ENCODE data around the gene NUDT7. TPM values are rescaled to one million over a fixed set of nuclear protein-coding genes. Genes with fewer than 3 reads are reported as not detected.

NUDT7 gene
- total and polyA plus RNA-seq, 11 donors = 10.6 to 86.4 (median 31.0) TPM

DNA sequence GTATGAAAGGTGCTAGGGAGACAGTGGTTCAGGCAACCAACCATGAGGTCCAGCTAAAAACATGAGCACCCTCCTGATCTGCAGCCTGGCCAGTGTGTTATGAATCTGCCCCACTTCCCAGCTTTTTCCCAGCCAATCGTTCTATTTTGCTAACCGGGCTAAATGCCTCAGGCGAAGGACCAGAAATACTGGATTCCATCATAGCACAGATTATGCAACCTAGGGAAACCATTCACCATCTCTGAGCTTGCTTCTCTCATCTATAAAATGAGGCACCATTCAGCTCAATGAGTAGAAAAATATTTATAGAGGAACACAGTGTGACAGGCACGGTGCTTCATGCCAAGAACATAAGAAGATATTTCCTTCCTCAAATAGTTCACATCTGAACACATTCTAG is 45.2 kb upstream of the NUDT7 start:
- DNase-seq (no peak), ATAC-seq (no peak)
- no peak for TF ChIP-seq POLR2A (IDR thresholded peaks at IDR 0.05)
- TF ChIP-seq, protein P1, sequence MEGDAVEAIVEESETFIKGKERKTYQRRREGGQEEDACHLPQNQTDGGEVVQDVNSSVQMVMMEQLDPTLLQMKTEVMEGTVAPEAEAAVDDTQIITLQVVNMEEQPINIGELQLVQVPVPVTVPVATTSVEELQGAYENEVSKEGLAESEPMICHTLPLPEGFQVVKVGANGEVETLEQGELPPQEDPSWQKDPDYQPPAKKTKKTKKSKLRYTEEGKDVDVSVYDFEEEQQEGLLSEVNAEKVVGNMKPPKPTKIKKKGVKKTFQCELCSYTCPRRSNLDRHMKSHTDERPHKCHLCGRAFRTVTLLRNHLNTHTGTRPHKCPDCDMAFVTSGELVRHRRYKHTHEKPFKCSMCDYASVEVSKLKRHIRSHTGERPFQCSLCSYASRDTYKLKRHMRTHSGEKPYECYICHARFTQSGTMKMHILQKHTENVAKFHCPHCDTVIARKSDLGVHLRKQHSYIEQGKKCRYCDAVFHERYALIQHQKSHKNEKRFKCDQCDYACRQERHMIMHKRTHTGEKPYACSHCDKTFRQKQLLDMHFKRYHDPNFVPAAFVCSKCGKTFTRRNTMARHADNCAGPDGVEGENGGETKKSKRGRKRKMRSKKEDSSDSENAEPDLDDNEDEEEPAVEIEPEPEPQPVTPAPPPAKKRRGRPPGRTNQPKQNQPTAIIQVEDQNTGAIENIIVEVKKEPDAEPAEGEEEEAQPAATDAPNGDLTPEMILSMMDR (IDR thresholded peaks at IDR 0.05) = no peak
- Histone ChIP-seq H3K36me3 (no peaks in the 10 kb centered on the region), H3K4me3 (no peak overlapping the region), H3K9me3 (no peaks in the 10 kb centered on the region), H3K27ac (no peak overlapping the region), H3K4me1 (peaks cover 0 to 3% (median 0%) of the 10 kb centered on the region in 12 donors), H3K27me3 (peaks cover 0 to 4% (median 0%) of the 10 kb centered on the region in 9 donors)
- 51 to 66% (median 54%) methylated on average over 4 of the region's 4 CpGs for WGBS, 4 donors
- intact Hi-C loops (cut with DNase I) = loop anchor here in 9 of 10 donors (2.0 to 10.0 kb wide), 7 partner anchors 95 to 420 kb away; partner anchors contain the start of genes WWOX (in 5 of the 9) and VAT1L (in 1 of the 9)

DNA sequence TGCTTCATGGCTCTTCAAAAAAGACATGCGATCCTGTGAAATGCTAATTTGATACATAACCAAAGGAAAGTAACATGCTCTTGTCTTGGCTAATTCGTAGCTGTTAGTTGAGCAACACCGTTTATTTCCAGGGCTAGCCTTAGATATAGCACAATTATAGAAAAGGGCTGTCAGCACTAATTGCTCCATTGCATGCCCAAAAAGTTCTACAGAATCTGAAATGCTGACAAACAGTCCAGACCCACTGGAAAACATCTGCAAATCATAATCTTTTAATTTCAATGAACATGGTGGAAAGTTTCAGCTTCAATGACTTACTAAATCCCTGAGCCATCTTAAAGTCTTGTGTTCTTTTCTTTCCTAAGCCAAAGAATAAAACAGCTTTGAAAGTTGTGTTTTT is 42.9 kb upstream of the NUDT7 start:
- Histone ChIP-seq H3K27ac (no peak overlapping the region), H3K36me3 (no peaks in the 10 kb centered on the region), H3K27me3 (peaks cover 0 to 6% (median 0%) of the 10 kb centered on the region in 9 donors), H3K9me3 (no peaks in the 10 kb centered on the region), H3K4me1 (peaks cover 0 to 3% (median 0%) of the 10 kb centered on the region in 12 donors), H3K4me3 (no peak overlapping the region)
- TF ChIP-seq, protein P1 (IDR thresholded peaks at IDR 0.05) = no peak
- no peak for TF ChIP-seq POLR2A (IDR thresholded peaks at IDR 0.05)
- ATAC-seq = no peak
- no peak for DNase-seq
- WGBS, 4 donors = 73 to 75% (median 74%) methylated on average over 3 of the region's 3 CpGs
- intact Hi-C loops (cut with DNase I) = loop anchor here in 8 of 10 donors (5.0 to 10.0 kb wide), 5 partner anchors 93 to 418 kb away; partner anchors contain the start of genes WWOX (in 5 of the 8) and VAT1L (in 1 of the 8)

DNA sequence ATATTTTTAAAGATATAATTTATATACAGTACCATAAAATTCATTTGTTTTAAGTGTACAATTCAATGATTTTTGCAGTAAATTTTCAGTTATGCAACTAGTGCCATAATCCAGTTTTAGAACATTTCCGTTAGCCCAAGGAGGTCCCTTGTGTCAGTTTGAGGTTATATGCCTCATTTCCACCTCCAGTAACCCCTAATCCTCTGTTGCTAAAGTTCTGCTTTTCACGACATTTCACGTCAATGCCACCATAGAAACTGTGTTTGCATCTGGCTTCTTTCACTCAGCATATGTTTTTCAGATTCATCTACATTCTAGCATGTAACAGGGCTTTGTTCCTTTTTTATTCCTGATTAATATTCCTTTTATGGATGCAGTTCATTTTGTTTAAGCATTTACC is 42.4 kb upstream of the NUDT7 start:
- WGBS, 4 donors = 55 to 69% (median 61%) methylated on average over 3 of the region's 3 CpGs
- DNase-seq (no peak), ATAC-seq (no peak)
- H3K4me3 ChIP-seq = no peak overlapping the region
- peaks cover 0 to 3% (median 0%) of the 10 kb centered on the region in 12 donors for H3K4me1 ChIP-seq
- intact Hi-C loops (cut with DNase I) = loop anchor here in 8 of 10 donors (5.0 to 10.0 kb wide), 5 partner anchors 92 to 417 kb away; partner anchors contain the start of genes WWOX (in 5 of the 8) and VAT1L (in 1 of the 8)
- no peak for TF ChIP-seq POLR2A (IDR thresholded peaks at IDR 0.05)
- TF ChIP-seq, protein P1 (IDR thresholded peaks at IDR 0.05) = no peak
- no peaks in the 10 kb centered on the region for H3K9me3 ChIP-seq
- no peaks in the 10 kb centered on the region for H3K36me3 ChIP-seq
- peaks cover 0 to 6% (median 0%) of the 10 kb centered on the region in 9 donors for H3K27me3 ChIP-seq
- no peak overlapping the region for H3K27ac ChIP-seq

DNA sequence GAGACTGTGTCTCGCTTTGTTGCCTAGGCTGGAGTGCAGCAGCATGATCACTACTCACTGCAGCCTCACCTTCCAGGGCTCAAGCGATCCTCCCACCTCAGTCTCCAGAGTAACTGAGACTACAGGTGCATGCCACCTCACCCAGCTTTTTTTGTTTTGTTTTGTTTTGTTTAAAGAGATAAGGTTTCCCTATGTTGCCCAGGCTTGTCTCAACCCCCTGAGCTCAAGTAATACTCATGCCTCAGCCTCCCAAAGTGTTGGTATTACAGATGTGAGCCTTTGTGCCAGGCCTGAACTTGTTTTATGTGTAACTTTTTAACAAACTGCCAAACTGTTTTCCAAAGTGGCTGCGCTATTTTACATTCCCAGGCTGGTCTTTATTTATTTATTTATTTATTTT is 41.8 kb upstream of the NUDT7 start:
- Histone ChIP-seq H3K4me1 (peaks cover 0 to 3% (median 0%) of the 10 kb centered on the region in 12 donors), H3K4me3 (no peak overlapping the region), H3K9me3 (no peaks in the 10 kb centered on the region), H3K36me3 (no peaks in the 10 kb centered on the region), H3K27me3 (peaks cover 0 to 6% (median 0%) of the 10 kb centered on the region in 9 donors), H3K27ac (no peak overlapping the region)
- DNase-seq (no peak), ATAC-seq (no peak)
- intact Hi-C loops (cut with DNase I) = no loop called here
- WGBS, 4 donors = 91 to 98% (median 94%) methylated on average over 3 of the region's 3 CpGs
- TF ChIP-seq POLR2A (IDR thresholded peaks at IDR 0.05) = no peak
- TF ChIP-seq, protein P1 (IDR thresholded peaks at IDR 0.05) = no peak

Data from heart left ventricle (tissue), 16 donors.